Measurements from ENCODE around the gene AATK.
A peak's percentile ranks its signal among the peaks of the same experiment; 100 is the strongest.

DNA sequence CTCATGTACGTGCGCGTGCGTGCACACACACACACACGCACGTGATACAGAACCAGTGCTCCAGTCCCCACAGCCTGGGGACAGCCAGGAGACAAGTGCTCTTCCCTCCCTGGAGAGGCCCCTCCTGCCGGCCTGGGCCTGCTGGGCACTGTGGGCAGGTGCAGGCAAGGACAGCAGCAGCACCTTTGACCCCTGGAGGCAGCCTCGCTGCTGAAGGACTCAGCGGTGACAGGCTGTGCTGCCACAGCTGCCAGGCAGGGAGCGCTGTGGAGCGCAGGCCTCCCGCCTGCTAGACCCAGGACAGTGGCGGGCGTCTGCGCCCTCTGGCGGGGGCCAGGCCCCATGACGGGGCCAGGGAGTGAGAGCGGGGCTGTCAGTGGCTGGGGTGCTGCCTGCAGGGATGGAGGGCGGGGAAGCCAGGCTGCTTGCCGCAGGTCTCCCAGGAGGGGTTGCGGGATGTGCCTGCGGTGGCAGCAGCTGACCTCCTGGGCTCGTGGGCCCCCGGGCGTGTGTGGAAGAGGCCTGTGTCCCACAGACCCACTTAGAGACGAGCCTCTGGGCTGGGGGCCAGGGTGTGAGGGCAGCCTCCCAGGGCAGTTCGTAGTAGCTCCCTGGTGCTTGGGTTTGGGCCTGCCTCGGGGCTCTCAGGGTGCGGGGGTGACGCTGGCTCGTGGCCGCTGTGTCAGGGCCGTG lies 64.3 kb downstream of the AATK start:
- TF ChIP-seq POLR2A (IDR thresholded peaks at IDR 0.05): no peak
- TF ChIP-seq, protein P1, sequence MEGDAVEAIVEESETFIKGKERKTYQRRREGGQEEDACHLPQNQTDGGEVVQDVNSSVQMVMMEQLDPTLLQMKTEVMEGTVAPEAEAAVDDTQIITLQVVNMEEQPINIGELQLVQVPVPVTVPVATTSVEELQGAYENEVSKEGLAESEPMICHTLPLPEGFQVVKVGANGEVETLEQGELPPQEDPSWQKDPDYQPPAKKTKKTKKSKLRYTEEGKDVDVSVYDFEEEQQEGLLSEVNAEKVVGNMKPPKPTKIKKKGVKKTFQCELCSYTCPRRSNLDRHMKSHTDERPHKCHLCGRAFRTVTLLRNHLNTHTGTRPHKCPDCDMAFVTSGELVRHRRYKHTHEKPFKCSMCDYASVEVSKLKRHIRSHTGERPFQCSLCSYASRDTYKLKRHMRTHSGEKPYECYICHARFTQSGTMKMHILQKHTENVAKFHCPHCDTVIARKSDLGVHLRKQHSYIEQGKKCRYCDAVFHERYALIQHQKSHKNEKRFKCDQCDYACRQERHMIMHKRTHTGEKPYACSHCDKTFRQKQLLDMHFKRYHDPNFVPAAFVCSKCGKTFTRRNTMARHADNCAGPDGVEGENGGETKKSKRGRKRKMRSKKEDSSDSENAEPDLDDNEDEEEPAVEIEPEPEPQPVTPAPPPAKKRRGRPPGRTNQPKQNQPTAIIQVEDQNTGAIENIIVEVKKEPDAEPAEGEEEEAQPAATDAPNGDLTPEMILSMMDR (IDR thresholded peaks at IDR 0.05): peak; percentile 99 to 100 (median 100)

Measured in adrenal gland (tissue), 5 donors.